NCI-H1436 (cell line): ENCODE results near the gene FRK.
"Not testable (repeated sequence)": the region's sequence is repeated elsewhere in the genome, so short reads cannot be mapped to it uniquely, and the experiment has no call there.

Experiments
- DNase-seq: peaks from one replicate; lab custom pipeline; 2025; lab: John Stamatoyannopoulos, UW

FRK gene

GRCh38 chr6:116004841-116005815, 55.6 kb downstream of the FRK start:
- no peak for DNase-seq

- DNase-seq = no peak
Observed at GRCh38 chr6:116003668-116004067, 57.0 kb downstream of the FRK start.

GRCh38 chr6:116002756-116003155, 57.9 kb downstream of the FRK start:
- no peak for DNase-seq

- DNase-seq = no peak
Observed at GRCh38 chr6:115999235-115999634, 61.5 kb downstream of the FRK start.

GRCh38 chr6:115997990-115998585, 62.6 kb downstream of the FRK start:
- no peak for DNase-seq

- DNase-seq = no peak
Observed at GRCh38 chr6:115986026-115986425, 74.7 kb downstream of the FRK start.

- DNase-seq = no peak
Observed at GRCh38 chr6:115984809-115985208, 75.9 kb downstream of the FRK start.

GRCh38 chr6:115983998-115984397, 76.7 kb downstream of the FRK start:
- DNase-seq = no peak

- no peak for DNase-seq
Observed at GRCh38 chr6:115982453-115982852, 78.2 kb downstream of the FRK start.

GRCh38 chr6:115977220-115977619, 83.5 kb downstream of the FRK start:
- no peak for DNase-seq

GRCh38 chr6:115976321-115976870, 84.3 kb downstream of the FRK start:
- no peak for DNase-seq

- no peak for DNase-seq
Observed at GRCh38 chr6:115972679-115973078, 88.0 kb downstream of the FRK start.

GRCh38 chr6:115971785-115972184, 88.9 kb downstream of the FRK start:
- no peak for DNase-seq

- no peak for DNase-seq
Observed at GRCh38 chr6:115969930-115970273, 90.8 kb downstream of the FRK start.

- no peak for DNase-seq
Observed at GRCh38 chr6:115969207-115969929, 91.3 kb downstream of the FRK start.

GRCh38 chr6:115960286-115960685, 100.4 kb downstream of the FRK start:
- DNase-seq = not testable (repeated sequence)

- no peak for DNase-seq
Observed at GRCh38 chr6:115958958-115959357, 101.7 kb downstream of the FRK start.

- no peak for DNase-seq
Observed at GRCh38 chr6:115954740-115955139, 106.0 kb downstream of the FRK start.

- no peak for DNase-seq
Observed at GRCh38 chr6:115948751-115949150, 111.9 kb downstream of the FRK start.

- DNase-seq = no peak
Observed at GRCh38 chr6:115947966-115948541, 112.6 kb downstream of the FRK start.

- DNase-seq = no peak
Observed at GRCh38 chr6:115945812-115946211, 114.9 kb downstream of the FRK start.

GRCh38 chr6:115945306-115945705, 115.4 kb downstream of the FRK start:
- DNase-seq = no peak
